Prostate gland (tissue), 2 donors: ENCODE data around the gene CRIP3.

Experiments
- POLR2A ChIP-seq: fragments of 450-650 bp; IDR thresholded peaks from one replicate; pipeline ENCODE4 v1.6.1; 2016; ENCODE audit warnings: antibody characterized with exemption, mild to moderate bottlenecking
- TF ChIP-seq, protein P1 (sequence below), 4 experiments: fragments of 200-600 bp in 2 of 4; fragments of 450-650 bp in 2 of 4; sonication (generic) in 2 of 4; IDR thresholded peaks; 1 replicate in 3 of 4; 2 replicates in 1 of 4; pipeline ENCODE4 v1.5.1; 2016 to 2019; ENCODE audit warnings: antibody characterized with exemption in 4 of 4, mild to moderate bottlenecking in 2 of 4, moderate library complexity in 2 of 4

DNA sequence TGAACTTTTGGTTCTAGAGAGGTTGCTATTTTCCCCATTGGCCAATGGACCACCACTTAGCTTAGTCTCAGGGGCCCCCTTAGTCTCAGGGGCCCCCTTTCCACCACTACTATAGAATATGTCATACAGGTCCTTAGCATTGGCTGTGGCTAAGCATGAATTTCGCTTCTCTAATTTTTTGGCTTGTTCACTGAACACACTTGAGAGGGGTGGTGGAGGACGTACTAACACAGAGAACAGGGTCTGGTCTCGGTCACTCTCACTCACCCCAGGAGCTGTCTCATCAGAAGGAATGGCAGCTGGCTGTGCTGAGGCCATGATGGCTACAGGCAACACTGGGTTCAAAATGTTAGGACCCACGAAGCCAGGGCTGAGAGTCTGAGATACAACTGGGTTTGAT lies 30.5 kb upstream of the CRIP3 start:
- TF ChIP-seq, protein P1, sequence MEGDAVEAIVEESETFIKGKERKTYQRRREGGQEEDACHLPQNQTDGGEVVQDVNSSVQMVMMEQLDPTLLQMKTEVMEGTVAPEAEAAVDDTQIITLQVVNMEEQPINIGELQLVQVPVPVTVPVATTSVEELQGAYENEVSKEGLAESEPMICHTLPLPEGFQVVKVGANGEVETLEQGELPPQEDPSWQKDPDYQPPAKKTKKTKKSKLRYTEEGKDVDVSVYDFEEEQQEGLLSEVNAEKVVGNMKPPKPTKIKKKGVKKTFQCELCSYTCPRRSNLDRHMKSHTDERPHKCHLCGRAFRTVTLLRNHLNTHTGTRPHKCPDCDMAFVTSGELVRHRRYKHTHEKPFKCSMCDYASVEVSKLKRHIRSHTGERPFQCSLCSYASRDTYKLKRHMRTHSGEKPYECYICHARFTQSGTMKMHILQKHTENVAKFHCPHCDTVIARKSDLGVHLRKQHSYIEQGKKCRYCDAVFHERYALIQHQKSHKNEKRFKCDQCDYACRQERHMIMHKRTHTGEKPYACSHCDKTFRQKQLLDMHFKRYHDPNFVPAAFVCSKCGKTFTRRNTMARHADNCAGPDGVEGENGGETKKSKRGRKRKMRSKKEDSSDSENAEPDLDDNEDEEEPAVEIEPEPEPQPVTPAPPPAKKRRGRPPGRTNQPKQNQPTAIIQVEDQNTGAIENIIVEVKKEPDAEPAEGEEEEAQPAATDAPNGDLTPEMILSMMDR (IDR thresholded peaks at IDR 0.05), result no peak
- no peak for TF ChIP-seq POLR2A
